GM19372 (cell line): ENCODE results near the gene HPN.

Experiments
- ATAC-seq: cut with Tn5 transposase; IDR thresholded peaks from one replicate; pipeline ENCODE4 v1.9.1; 2021; ENCODE audit warnings: mild to moderate bottlenecking, low read depth, moderate library complexity; ENCODE audit not compliant: unreplicated experiment

Gene HPN

GRCh38 chr19:35059006-35059798 lies 17.7 kb downstream of the HPN start:
- ATAC-seq = no peak

GRCh38 chr19:35059799-35060091 lies 18.2 kb downstream of the HPN start:
- ATAC-seq = no peak

DNA sequence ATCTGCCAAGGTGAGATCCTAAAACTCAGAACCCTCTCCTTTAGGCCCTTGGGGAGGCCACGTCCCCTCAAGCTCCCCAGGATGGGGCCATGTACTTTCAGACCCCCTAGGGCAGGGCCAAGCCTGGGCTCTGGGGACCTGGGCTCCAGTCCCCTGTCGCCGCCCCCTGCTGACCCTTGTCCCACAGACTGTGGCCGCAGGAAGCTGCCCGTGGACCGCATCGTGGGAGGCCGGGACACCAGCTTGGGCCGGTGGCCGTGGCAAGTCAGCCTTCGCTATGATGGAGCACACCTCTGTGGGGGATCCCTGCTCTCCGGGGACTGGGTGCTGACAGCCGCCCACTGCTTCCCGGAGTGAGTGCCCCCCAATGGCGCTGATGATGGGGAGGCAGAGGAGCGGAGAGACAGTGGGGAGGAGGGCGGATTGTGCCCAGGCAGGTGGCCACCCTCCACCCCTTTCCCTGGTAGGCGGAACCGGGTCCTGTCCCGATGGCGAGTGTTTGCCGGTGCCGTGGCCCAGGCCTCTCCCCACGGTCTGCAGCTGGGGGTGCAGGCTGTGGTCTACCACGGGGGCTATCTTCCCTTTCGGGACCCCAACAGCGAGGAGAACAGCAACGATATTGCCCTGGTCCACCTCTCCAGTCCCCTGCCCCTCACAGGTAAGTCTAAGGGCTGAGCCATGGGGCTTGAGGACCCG lies 18.8 kb downstream of the HPN start:
- no peak for ATAC-seq

DNA sequence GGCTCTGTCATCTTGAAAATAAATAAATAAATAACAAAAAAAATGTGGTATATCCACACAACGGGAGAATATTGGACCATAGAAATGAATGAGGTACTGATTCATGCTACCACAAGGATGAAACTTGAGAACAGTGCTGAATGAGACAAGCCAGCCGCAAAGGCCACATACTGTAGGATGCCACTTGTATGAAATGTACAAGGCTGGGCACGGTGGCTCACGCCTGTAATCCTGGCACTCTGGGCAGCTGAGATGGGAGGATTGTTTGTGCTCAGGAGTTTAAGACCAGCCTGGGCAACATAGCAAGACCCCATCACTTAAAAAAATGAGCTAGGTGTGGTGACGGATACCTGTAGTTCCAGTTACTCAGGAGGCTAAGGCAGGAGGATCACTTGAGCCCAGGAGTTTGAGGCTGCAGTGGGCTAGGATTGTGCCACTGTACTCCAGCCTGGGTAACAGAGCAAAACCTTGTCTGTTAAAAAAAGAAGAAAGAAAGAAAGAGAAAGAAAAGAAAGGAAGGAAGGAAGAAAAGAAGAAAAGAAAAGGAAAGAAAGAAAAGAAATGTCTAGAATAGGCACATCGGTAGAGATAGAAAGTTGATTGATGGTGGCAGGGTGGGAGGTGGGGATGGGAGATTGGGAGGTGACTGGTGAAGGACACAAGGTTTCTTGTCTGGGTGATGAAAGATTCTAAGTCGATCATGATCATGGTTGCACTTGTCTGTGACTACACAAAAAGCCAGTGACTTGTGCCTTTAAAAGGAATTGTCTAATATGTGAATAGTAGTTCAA lies 20.3 kb downstream of the HPN start:
- ATAC-seq = no peak

GRCh38 chr19:35062942-35063341 lies 21.4 kb downstream of the HPN start:
- ATAC-seq = no peak

DNA sequence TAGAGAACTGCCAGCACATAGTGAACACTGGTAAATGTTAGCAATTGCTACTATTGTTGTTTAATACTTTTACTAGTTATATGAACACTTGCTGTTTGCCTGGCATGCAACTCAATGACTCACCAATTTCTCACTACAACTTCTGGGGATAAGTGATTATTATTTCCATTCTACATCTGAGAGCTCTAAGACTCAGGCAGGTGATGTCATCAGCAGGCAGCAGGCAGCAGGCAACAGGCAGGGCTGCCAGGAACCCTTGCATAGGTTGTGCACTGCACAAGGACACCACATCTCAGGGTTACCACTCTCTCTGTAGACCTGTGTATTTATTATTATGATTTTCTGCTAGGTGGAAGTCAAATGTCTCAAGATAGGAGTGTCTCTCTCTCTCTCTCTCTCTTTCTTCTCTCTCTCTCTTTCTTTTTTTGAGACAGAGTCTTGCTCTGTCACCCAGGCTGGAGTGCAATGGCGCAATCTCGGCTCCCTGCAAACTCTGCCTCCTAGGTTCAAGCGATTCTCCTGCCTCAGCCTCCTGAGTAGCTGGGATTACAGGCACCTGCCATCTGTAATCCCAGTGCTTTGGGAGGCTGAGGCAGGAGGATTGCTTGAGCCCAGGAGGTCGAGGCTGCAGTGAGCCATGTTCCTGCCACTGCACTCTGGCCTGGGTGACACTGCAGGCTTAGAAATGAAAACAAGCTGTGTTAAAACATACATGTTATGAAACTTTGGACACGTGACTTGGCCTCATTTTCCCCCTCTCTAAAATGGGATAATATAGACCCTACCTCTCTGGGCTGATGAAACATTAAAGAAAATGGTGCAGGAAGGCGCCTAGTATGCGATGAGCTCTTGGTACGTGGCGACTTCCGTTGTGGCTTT lies 22.7 kb downstream of the HPN start:
- ATAC-seq = no peak

DNA sequence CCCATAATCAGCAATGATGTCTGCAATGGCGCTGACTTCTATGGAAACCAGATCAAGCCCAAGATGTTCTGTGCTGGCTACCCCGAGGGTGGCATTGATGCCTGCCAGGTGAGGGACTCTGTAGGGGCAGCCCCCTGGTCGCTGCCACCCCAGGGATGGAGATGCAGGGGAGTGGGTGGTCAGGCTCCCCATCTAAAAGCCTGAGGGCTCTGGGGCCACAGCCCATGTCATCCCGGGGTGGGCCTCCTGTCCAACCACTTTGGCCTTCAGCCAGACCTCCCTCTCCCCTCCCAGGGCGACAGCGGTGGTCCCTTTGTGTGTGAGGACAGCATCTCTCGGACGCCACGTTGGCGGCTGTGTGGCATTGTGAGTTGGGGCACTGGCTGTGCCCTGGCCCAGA lies 24.1 kb downstream of the HPN start:
- no peak for ATAC-seq

DNA sequence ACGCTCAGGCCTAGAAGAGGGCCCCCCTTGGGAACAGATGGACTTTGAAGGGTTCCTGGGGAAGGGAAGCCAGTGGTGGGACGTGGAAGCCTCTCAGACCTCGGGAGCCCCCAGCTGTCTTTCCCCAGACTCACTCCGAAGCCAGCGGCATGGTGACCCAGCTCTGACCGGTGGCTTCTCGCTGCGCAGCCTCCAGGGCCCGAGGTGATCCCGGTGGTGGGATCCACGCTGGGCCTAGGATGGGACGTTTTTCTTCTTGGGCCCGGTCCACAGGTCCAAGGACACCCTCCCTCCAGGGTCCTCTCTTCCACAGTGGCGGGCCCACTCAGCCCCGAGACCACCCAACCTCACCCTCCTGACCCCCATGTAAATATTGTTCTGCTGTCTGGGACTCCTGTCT lies 24.6 kb downstream of the HPN start:
- no peak for ATAC-seq

GRCh38 chr19:35066691-35067563 lies 25.4 kb downstream of the HPN start:
- ATAC-seq = peak; percentile 61

DNA sequence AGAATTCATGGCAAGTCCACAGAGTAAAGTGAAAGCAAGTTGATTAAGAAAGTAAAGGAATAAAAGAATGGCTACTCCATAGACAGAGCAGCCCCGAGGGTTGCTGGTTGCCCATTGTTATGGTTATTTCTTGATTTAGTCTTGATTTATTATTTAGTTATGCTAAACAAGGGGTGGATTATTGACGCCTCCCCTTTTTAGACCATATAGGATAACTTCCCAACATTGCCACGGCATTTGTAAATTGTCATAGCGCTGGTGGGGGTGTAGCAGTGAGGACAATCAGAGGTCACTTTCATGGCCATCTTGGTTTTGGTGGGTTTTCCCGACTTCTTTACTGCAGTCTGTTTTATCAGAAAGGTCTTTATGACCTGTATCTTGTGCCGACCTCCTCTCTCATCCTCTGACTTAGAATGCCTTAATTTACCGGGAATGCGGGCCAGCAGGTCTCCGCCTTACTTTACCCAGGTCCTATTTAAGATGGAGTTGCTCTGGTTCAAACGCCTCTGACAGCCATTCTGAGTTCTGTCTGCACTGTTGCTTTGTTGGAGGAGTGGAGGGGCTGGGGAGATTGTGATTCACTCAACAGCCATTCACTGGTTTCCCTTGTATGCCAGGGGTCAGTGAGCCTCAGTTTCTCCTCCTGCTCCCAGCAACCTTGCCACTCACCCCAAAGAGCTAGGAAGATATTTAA lies 27.6 kb downstream of the HPN start:
- ATAC-seq = no peak

DNA sequence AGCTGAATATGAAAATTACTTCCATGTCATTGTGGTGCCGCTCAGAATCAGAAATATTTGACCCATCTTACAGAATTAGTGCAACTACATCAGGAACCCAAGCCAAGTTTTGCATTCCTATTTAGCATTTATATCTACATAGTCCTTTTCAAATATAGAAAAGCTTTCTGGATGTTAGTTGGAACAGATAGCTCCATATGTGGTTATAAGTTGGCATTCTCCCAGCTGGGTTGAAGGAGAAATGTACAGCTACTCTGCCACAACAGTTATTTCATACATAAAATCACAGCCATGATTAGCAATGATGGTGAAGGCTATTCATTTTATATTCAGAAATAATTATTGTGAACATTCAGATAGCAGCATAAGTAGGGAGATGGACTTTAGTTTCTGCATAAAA lies 28.2 kb downstream of the HPN start:
- no peak for ATAC-seq

DNA sequence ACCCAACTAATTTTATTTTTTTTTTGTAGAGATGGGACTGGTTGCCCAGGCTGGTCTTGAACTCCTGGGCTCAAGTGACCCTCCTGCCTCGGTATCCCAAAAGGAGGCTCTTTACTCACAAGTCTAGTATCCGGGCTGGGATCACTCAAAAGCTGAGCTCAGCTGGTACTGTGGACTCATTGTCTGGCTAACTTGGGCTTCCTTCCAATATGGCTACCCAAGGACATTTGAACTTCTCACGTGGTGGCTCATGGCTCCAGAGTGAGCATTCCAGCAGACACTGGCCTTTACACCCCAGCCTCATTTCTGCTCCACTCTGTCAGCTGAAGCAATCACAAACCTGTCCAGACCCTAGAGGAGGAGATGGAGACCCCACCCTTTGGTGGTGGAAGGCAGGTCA lies 28.9 kb downstream of the HPN start:
- no peak for ATAC-seq

DNA sequence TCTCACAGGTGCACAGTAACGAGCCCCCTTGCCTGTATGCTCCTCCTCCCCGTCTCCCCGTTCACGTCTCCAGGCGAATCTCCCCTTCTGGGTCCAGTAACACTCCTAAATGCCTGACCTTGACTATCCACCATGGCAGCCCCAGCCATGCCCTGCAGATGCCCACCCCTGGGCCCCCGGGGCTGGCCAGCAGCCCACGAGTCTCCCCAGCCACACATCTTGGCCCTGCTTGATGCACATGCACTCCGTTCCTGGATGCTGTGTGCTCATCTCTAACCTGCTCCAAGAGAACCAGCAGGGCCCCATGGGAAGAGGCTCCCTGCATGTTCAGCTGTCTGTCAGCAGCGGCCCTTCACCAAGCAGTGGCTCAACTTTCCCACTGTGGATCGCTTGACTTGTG lies 32.0 kb downstream of the HPN start:
- no peak for ATAC-seq

DNA sequence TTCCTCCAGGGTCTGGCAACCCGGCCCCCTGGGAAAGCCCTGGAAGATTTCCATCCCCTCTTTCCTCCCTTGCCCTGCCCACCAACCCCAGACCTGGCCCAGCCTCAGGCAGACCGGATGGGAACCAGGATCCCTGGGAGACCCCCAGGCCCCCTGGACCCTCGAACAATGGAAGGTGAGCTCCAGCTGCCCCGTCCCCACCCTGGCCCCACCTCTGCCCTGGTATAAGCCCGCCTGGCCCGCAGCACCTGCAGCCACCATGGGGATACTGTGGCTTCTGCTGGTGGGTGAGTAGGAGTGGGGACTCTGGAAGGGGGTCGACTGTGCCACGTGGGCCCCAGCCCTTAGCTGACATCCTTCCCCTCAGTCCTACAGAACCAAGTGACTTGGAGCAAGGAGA lies 32.4 kb downstream of the HPN start:
- no peak for ATAC-seq

GRCh38 chr19:35074426-35075201 lies 33.1 kb downstream of the HPN start:
- no peak for ATAC-seq

- ATAC-seq = no peak
Measured at GRCh38 chr19:35075202-35076025, 33.9 kb downstream of the HPN start.

DNA sequence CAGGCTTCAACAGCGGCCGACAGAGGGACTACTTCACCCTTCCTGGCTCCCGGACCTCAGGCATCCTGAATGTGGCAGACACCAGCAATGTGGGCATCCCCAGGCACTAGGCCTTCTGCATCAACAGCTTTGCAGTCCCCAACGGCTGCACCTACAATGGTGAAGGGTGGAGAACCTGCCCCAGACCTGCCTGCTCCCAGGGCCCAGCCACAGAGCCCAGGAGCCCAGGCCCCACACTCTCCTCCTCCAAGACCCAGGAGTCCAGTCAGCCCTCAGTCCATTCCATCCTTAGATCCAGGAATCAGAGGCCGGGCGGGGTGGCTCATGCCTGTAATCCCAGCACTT lies 34.5 kb downstream of the HPN start:
- no peak for ATAC-seq

GRCh38 chr19:35076657-35077056 lies 35.1 kb downstream of the HPN start:
- no peak for ATAC-seq
